GM21737 (cell line): ENCODE measurements around the gene PRF1.
"Not testable (repeated sequence)": the region's sequence is repeated elsewhere in the genome, so short reads cannot be mapped to it uniquely, and the experiment has no call there.

Source experiments
- ATAC-seq: cut with Tn5 transposase; IDR thresholded peaks from one replicate; pipeline ENCODE4 v1.9.1; 2021; ENCODE audit warnings: mild to moderate bottlenecking, moderate library complexity; ENCODE audit not compliant: unreplicated experiment

Gene PRF1

GRCh38 chr10:70595566-70596016 is 7.0 kb downstream of the PRF1 start:
- no peak for ATAC-seq

DNA sequence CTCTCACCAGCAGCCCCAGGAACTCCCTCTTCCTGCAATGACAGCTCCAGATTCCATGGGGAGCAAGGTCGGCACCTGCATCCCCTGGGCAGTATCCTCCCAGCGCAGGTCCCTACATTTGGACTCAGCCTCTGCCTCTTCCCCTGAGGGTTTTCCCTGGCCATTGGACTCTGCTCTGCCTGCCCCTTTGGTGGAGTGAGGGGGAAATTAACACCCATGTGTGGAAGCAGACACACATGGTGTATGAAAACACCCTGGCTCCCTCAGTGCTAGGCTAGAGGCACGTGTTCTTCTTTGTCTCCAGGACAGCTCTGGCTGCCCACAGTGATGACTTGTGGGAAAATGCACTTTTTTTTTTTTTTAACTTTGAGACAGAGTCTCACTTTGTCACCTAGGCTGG is 8.4 kb downstream of the PRF1 start:
- ATAC-seq, result no peak

DNA sequence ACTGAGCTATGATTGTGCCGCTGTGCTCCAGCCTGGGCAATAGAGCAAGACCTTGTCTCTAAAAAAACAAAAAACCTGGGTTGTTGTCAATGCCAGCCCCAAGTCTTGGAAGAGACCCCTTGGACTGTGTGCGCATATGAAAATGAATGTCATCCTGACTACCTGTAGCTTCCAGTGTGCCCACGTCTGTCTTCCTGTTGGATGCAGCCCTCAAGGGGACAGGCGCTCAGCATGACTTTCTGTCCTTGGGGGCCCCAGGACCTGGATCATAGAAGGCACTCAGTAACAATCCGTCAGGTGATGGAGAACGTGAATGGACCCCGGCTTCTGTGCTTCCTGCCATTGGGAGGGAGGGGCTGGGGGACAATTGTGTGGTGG is 9.0 kb downstream of the PRF1 start:
- ATAC-seq, result no peak

GRCh38 chr10:70592746-70593512 is 9.6 kb downstream of the PRF1 start:
- ATAC-seq, result no peak

DNA sequence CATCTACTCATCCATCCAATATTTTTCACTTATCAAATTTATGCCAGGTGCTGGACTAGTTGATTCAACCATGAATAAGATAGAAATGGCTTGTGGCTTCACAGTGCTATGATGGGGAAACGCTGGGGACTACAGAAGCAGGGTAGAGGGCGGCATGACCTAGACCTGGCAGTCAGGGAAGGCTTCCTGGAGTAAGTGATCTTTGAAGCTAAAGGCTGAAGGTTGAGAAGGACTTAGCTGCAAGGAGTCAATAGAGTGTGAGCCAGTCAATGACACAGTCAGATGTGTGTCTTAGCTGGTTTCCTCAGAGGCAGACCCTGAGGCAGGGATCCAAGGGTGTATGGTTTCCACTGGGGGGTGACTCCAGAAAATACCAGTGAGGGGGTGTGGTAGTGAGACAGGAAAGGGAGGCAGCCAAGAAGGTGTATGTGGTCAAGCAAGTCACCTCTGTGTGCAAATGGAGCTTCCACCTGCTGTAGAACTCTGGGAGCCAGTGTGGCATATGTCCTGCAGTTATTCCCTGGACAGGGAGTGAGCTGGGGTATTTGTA is 10.3 kb downstream of the PRF1 start:
- no peak for ATAC-seq

DNA sequence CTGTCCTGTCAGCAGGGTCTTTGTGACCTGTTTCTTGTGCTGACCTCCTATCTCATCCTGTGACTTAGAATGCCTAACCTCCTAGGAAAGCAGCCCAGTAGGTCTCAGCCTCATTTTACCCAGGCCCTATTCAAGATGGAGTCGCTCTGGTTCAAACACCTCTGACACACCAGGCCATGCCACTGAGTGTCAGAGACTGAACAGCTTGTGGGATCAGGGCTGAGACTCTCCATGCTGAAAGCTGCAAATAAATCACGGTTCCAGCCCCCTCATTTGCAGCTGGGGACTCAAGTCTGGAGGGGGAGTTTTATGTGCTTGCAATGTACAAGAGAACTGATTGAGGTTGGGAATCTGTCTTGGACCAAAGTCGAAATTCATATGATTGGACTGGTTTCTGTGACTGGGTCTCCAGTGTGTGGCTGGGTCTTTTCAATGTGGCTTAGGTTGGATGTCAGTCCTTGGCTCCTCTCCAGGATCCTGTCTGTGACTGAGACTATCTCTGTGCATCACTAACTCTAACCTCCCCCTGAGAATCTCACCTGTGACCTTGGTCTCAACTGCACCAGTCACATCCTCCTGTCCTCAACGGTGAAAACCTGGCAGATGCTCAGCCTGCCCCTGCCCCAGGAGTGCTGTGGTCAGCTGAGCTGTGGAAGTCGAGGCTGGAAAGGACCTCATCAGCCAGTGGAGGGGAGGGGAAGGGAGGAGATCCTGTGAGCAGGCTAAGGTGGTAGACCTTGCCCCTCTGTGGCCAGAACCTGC is 11.7 kb downstream of the PRF1 start:
- ATAC-seq, result no peak

DNA sequence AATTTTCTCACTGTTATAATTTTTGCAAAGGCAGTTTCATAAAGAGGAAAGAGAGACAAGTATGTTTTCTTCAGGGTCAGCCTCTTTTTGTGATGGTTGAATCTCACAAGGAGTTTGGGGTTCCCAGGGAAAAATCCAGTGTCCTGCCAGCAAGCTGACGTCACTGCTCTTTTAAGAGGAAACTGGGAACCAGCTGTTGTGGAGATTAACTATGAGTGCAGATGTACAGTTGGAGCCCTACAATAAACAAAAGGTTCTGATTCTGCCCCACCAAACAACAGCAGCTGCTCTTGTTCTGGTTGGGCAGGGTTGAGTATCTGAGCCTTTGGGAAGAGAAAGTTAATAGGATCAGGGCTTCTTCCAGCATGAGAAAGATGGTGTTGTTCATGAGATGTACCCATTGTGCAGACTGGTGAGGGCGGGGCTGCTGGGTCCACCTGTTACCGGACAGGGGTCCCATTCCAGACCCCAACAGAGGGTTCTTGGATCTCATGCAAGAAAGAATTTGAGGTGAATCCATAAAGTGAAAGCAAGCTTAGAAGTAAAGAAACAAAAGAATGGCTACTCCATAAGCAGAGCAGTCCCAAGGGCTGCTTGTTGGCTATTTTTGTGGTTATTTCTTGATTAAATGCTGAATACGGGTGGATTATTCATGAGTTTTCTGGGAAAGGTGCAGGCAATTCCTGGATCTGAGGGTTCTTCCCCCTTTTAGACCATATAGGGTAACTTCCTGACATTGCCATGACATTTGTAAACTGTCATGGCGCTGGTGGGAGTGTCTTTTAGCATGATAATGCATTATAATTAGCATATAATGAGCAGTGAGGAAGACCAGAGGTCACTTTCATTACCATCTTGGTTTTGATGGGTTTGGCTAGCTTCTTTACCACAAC is 12.5 kb downstream of the PRF1 start:
- ATAC-seq, result no peak

DNA sequence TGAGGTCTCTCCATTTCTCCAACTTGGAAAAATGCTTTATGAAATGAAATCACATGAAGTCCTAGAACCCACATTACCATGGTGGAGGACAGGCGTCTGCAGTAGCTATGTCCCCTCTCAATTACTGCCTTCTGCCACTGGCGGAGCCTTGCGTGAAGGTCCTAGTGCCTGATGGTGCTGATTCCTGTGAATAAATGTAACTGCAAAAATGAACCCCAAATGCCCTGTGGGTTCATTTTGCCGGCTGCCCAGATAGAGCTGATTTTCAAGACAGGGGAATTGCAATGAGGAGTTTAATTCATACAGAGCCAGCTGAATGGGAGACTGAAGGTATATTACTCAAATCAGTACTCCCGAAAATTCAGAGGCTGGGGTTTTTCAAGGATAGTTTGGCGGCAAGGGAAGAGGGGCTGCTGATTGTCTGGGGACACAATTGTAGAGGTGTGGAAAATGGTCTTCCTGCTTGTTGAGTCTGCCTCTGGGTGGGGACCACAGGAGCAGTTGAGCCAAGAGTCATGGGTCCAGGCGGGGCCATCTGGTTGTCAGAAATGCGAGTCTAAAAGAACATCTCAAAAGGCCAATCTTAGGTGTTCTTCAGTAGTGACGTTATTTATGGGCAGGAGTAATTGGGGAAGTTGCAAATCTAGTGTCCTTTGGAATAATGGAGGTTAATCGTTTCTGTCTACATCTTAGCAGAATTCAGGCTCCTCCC is 13.5 kb downstream of the PRF1 start:
- no peak for ATAC-seq

GRCh38 chr10:70588255-70588654 is 14.3 kb downstream of the PRF1 start:
- no peak for ATAC-seq

DNA sequence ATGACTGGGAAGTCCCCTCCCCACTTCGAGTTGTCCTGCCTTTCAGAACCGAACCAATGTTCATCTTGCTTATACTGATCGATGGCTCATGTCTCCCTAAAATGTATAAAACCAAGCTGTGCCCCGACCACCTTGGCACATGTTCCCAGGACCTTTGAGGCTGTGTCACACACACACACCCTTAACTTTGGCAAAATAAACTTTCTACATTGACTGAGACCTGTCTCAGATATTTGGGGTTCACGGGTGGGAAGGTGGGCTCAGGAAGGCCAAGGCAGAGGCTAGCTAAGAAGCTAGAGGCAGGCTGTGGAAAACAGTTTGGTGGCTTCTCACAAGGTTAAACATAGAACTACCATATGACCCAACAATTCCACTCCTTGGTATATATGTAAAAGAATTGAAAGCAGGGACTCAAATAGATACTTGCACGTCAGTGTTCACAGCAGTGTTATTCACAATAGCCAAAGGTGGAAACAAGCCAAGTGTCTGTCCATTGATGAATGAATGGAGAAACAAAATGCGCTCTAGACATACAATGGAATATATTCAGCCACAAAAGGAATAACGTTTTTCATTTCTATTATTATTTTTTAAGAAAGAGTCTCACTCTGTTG is 15.4 kb downstream of the PRF1 start:
- no peak for ATAC-seq

DNA sequence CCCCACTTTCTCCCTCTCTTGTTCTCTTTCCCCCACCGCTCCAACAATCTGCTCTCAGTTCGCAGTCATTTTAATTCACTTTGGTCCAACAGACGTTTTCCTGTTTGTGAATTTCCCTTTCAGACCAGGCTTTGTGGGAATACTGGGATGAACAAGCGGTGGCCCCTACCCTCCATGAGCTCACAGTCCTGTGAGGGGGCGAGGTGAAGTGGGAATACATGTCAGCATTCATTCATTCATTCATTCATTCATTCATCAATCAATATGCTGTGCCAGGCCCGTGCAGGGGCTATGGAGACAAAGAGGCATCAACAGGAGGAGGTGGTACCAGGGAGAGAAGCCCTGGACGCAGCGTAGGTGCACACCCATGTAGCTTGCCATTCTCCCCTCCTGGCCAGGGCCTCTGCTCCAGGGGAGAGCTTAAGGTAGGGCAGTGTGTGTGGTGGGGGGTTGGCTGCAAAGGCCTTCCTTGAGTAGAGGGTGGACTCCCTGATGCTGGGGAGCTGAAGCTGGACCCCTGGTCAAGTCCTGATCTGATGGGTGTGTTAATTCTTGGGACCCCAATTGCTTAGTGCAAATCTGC is 16.1 kb downstream of the PRF1 start:
- no peak for ATAC-seq

DNA sequence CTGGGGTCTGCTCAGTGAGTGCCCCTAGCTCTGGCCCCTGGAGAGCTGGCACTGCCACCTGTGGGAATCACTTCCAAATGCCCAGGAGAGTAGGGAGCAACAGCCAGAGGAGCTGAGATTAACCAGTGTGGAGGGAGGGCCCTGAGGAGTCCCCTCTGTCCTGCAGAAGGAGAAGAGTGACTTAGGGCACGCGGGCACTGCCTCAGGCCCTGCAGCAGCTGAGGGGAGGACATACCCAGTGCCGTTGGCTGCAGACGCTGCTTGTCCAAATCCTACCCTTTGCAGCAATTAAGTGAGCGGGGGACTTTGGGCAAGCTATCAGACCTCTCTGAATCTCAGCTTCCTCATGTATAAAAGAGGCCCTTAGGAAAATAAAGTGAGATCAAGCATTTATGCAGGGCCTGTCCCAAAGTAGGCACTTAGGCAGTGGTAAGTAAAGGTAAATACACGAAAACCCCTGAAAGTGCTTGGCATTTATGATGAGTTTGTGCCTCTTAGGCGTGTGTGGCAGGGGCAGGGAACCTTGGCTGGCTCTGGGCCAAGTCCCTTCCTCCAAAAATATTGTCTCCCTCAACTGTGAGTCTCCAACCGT is 16.9 kb downstream of the PRF1 start:
- ATAC-seq, result no peak

GRCh38 chr10:70584909-70585544 is 17.5 kb downstream of the PRF1 start:
- ATAC-seq, result no peak

- no peak for ATAC-seq
Observed at GRCh38 chr10:70584366-70584765, 18.2 kb downstream of the PRF1 start.

- ATAC-seq, result no peak
Observed at GRCh38 chr10:70583669-70584037, 18.9 kb downstream of the PRF1 start.

DNA sequence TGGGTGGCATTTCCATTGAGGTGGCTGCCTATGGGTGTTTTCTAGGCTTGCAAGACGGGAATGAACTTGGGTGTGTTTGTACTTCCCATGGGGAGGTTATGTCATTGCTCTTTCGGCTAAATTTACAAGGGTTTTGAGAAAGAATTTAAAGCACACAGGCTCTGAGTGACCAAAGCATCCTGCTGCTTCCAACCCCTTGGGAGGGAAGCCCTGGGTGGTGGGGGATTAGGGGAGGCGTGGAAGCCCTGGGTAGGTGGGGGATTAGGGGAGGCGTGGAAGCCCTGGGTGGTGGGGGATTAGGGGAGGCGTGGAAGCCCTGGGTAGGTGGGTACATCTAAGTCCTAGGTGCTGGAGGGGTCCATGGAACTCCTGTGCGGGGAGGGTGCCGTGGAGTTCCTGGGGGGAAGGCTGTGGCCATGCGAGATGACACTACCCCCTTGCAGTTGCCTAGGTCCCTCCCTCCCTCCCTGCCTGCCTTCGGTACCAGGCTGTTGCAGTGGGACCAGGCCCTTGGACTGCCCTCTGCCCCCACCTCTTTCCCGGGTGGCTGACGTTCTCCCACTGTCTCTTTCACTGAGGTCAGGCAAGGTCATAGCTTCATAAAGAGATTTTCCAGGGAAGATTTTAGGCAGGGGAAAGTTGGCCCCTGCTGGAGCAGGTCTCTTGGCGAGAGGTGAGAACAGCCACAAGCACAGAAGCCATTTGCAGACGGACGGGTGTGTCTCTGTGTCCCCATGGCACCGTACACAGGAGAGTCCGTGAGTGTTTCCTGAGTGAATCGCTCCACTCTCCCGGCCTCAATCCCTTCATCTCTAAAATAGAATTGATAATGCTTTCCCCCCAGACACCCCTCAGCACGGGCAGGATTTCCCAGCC is 19.5 kb downstream of the PRF1 start:
- ATAC-seq, result no peak

GRCh38 chr10:70581176-70581575 is 21.4 kb downstream of the PRF1 start:
- ATAC-seq, result not testable (repeated sequence)
